Hepatocyte (in vitro differentiated cells): ENCODE results near the gene ANXA2. TPM values are rescaled to one million over a fixed set of nuclear protein-coding genes. Genes with fewer than 3 reads are reported as not detected.

ENCODE experiments used
- DNase-seq: peaks from one replicate; pipeline ENCODE4 v3.0.0-alpha.2; 2016; ENCODE audit warnings: low spot score
- H2AFZ ChIP-seq: fragments of 200-600 bp; sonication (generic); 2 replicates; pipeline ENCODE4 v1.6.0; 2016; ENCODE audit warnings: antibody characterized with exemption, mild to moderate bottlenecking
- H3K27ac ChIP-seq: fragments of 200-600 bp; sonication (generic); 2 replicates; pipeline ENCODE4 v1.5.1; 2016; ENCODE audit warnings: mild to moderate bottlenecking
- H3K27me3 ChIP-seq: fragments of 200-600 bp; sonication (generic); 2 replicates; pipeline ENCODE4 v1.6.1; 2016
- H3K36me3 ChIP-seq: fragments of 200-600 bp; sonication (generic); replicated peaks from 2 replicates; pipeline ENCODE4 v1.5.1; 2016; ENCODE audit warnings: low read depth; ENCODE audit not compliant: insufficient read depth
- H3K4me1 ChIP-seq: fragments of 200-600 bp; sonication (generic); 2 replicates; pipeline ENCODE4 v1.5.1; 2016; ENCODE audit warnings: mild to moderate bottlenecking, moderate library complexity; ENCODE audit not compliant: insufficient read depth
- H3K4me2 ChIP-seq: fragments of 200-600 bp; sonication (generic); 2 replicates; pipeline ENCODE4 v1.6.0; 2016
- H3K4me3 ChIP-seq: fragments of 200-600 bp; sonication (generic); 2 replicates; pipeline ENCODE4 v1.5.1; 2016; ENCODE audit warnings: mild to moderate bottlenecking
- H3K79me2 ChIP-seq: fragments of 200-600 bp; sonication (generic); 2 replicates; pipeline ENCODE4 v1.6.0; 2017; ENCODE audit warnings: mild to moderate bottlenecking
- H3K9me2 ChIP-seq: fragments of 200-600 bp; sonication (generic); replicated peaks from 2 replicates; pipeline ENCODE4 v1.6.0; 2017; ENCODE audit warnings: mild to moderate bottlenecking; ENCODE audit not compliant: insufficient read depth
- H3K9me3 ChIP-seq: fragments of 200-600 bp; sonication (generic); 2 replicates; pipeline ENCODE4 v1.5.1; 2016; ENCODE audit warnings: low read depth, mild to moderate bottlenecking
- H4K20me1 ChIP-seq: fragments of 200-600 bp; sonication (generic); 2 replicates; pipeline ENCODE4 v1.6.0; 2016; ENCODE audit warnings: mild to moderate bottlenecking; ENCODE audit not compliant: insufficient read depth, poor library complexity, severe bottlenecking
- CTCF ChIP-seq: fragments of 200-600 bp; sonication (generic); IDR thresholded peaks from 2 replicates; pipeline ENCODE4 v1.5.1; 2016; ENCODE audit warnings: antibody characterized with exemption, mild to moderate bottlenecking; ENCODE audit not compliant: poor library complexity
- EZH2 ChIP-seq: fragments of 200-600 bp; sonication (generic); IDR thresholded peaks from 2 replicates; pipeline ENCODE4 v1.6.1; 2016; ENCODE audit warnings: antibody characterized with exemption, mild to moderate bottlenecking, borderline replicate concordance
- EZH2phosphoT487 ChIP-seq: fragments of 200-600 bp; sonication (generic); IDR thresholded peaks from one replicate; pipeline ENCODE4 v1.6.1; 2018; ENCODE audit warnings: antibody characterized with exemption, mild to moderate bottlenecking, low read depth, moderate library complexity; ENCODE audit not compliant: unreplicated experiment, severe bottlenecking
- WGBS: methylation state at CpG from one replicate; pipeline ENCODE4 v1.1.6; 2016; ENCODE audit warnings: low lambda C conversion rate; ENCODE audit errors: missing lambda C conversion rate; 5-methylcytosine and 5-hydroxymethylcytosine counted together
- polyA plus RNA-seq: library from polyadenylated mRNA; unstranded; fragments of >200 nt; fragmentation: Nextera tagmentation; extraction: Ambion mirVana; gene quantifications from 2 replicates; pipeline ENCODE4 v1.2.1, GENCODE V29; 2016
- total RNA-seq: library from RNA; depleted of rRNA; stranded (reverse); fragments of >200 nt; gene quantifications from 2 replicates; pipeline ENCODE4 v1.2.3, GENCODE V29; 2014

The ANXA2 gene
- total and polyA plus RNA-seq, 2 experiments from 2014 or later, result 1,220 to 1,699 TPM

GRCh38 chr15:60352525-60352924 is 45.3 kb downstream of the ANXA2 start:
- no peak overlapping the region for H2AFZ ChIP-seq
- peaks cover 22% of the 10 kb centered on the region for H4K20me1 ChIP-seq
- H3K9me2 ChIP-seq, result no peaks in the 10 kb centered on the region
- peaks cover 20% of the 10 kb centered on the region for H3K36me3 ChIP-seq
- DNase-seq, result no peak
- 86% methylated on average over 2 of the region's 2 CpGs for WGBS
- no peak overlapping the region for H3K27ac ChIP-seq
- no peaks in the 10 kb centered on the region for H3K9me3 ChIP-seq
- H3K79me2 ChIP-seq, result peaks cover 24% of the 10 kb centered on the region
- TF ChIP-seq EZH2phosphoT487 (no peak), CTCF (no peak), EZH2 (no peak)
- H3K27me3 ChIP-seq, result no peaks in the 10 kb centered on the region
- H3K4me3 ChIP-seq, result no peak overlapping the region
- no peaks in the 10 kb centered on the region for H3K4me1 ChIP-seq
- H3K4me2 ChIP-seq, result no peak overlapping the region

GRCh38 chr15:60351066-60351465 is 46.7 kb downstream of the ANXA2 start:
- H4K20me1 ChIP-seq, result peaks cover 28% of the 10 kb centered on the region
- TF ChIP-seq EZH2, result no peak
- TF ChIP-seq CTCF, result no peak
- no peak for TF ChIP-seq EZH2phosphoT487
- peaks cover 25% of the 10 kb centered on the region for H3K36me3 ChIP-seq

GRCh38 chr15:60350108-60350507 is 47.7 kb downstream of the ANXA2 start:
- WGBS, result 96% methylated on average over 2 of the region's 2 CpGs
- TF ChIP-seq CTCF (no peak), EZH2 (no peak), EZH2phosphoT487 (no peak)
- H3K4me2 ChIP-seq, result no peak overlapping the region
- no peaks in the 10 kb centered on the region for H3K9me2 ChIP-seq
- H3K4me3 ChIP-seq, result no peak overlapping the region
- DNase-seq, result no peak
- H3K27me3 ChIP-seq, result no peaks in the 10 kb centered on the region
- H3K79me2 ChIP-seq, result peaks cover 6% of the 10 kb centered on the region
- H2AFZ ChIP-seq, result no peak overlapping the region
- no peaks in the 10 kb centered on the region for H3K4me1 ChIP-seq
- H4K20me1 ChIP-seq, result peaks cover 28% of the 10 kb centered on the region
- no peak overlapping the region for H3K27ac ChIP-seq
- no peaks in the 10 kb centered on the region for H3K9me3 ChIP-seq
- peaks cover 25% of the 10 kb centered on the region for H3K36me3 ChIP-seq

More at GRCh38 chr15:60351066-60351465, 46.7 kb downstream of the ANXA2 start:
- Histone ChIP-seq H3K79me2 (peaks cover 11% of the 10 kb centered on the region), H3K4me3 (no peak overlapping the region), H3K4me2 (no peak overlapping the region), H2AFZ (no peak overlapping the region), H3K27me3 (no peaks in the 10 kb centered on the region), H3K4me1 (no peaks in the 10 kb centered on the region), H3K27ac (no peak overlapping the region), H3K9me3 (no peaks in the 10 kb centered on the region), H3K9me2 (no peaks in the 10 kb centered on the region)
- WGBS, result 89% methylated on average over 3 of the region's 3 CpGs
- DNase-seq, result no peak

- Histone ChIP-seq H3K9me3 (no peaks in the 10 kb centered on the region), H3K4me1 (no peaks in the 10 kb centered on the region), H3K4me2 (no peak overlapping the region), H3K4me3 (no peak overlapping the region), H3K79me2 (peaks cover 3% of the 10 kb centered on the region), H3K36me3 (peaks cover 25% of the 10 kb centered on the region), H4K20me1 (peaks cover 28% of the 10 kb centered on the region), H3K9me2 (no peaks in the 10 kb centered on the region), H3K27me3 (no peaks in the 10 kb centered on the region), H2AFZ (no peak overlapping the region), H3K27ac (no peak overlapping the region)
- WGBS, result 97% methylated on average over 2 of the region's 2 CpGs
- TF ChIP-seq EZH2phosphoT487 (no peak), CTCF (no peak), EZH2 (no peak)
- no peak for DNase-seq
Measured at GRCh38 chr15:60349589-60349988, 48.2 kb downstream of the ANXA2 start.
